Measurements from ENCODE around the gene DMBT1. TPM values are rescaled to one million over a fixed set of nuclear protein-coding genes. Genes with fewer than 3 reads are reported as not detected.

DMBT1 gene
- under 0.01 TPM for total RNA-seq

- no peak for DNase-seq (ENCODE audit: low read depth in 2 of 3, low spot score in 2 of 3)
Measured at GRCh38 chr10:122560279-122560804, at the start of gene DMBT1. Gene DMBT1, plus strand, starts transcription at chr10:122560754. Its CDS starts 17 bp downstream, at chr10:122560771.

GRCh38 chr10:122513053-122513452 lies 47.5 kb upstream of the DMBT1 start:
- DNase-seq (ENCODE audit: low read depth in 2 of 3, low spot score in 2 of 3), result no peak

- DNase-seq (ENCODE audit: low read depth in 2 of 3, low spot score in 2 of 3), result no peak
Measured at GRCh38 chr10:122514045-122514840, 46.3 kb upstream of the DMBT1 start.

- DNase-seq (ENCODE audit: low read depth in 2 of 3, low spot score in 2 of 3), result no peak
Measured at GRCh38 chr10:122515022-122515424, 45.5 kb upstream of the DMBT1 start.

GRCh38 chr10:122515588-122516231 lies 44.8 kb upstream of the DMBT1 start:
- DNase-seq (ENCODE audit: low read depth in 2 of 3, low spot score in 2 of 3), result peak in 1 of 3 donors; percentile 19

GRCh38 chr10:122516734-122517133 lies 43.8 kb upstream of the DMBT1 start:
- no peak for DNase-seq (ENCODE audit: low read depth in 2 of 3, low spot score in 2 of 3)

GRCh38 chr10:122519144-122519543 lies 41.4 kb upstream of the DMBT1 start:
- no peak for DNase-seq (ENCODE audit: low read depth in 2 of 3, low spot score in 2 of 3)

- DNase-seq (ENCODE audit: low read depth in 2 of 3, low spot score in 2 of 3), result no peak
Measured at GRCh38 chr10:122519873-122520272, 40.7 kb upstream of the DMBT1 start.

- DNase-seq (ENCODE audit: low read depth in 2 of 3, low spot score in 2 of 3), result no peak
Measured at GRCh38 chr10:122521011-122521410, 39.5 kb upstream of the DMBT1 start.

- DNase-seq (ENCODE audit: low read depth in 2 of 3, low spot score in 2 of 3), result no peak
Measured at GRCh38 chr10:122524811-122525210, 35.7 kb upstream of the DMBT1 start.

- DNase-seq (ENCODE audit: low read depth in 2 of 3, low spot score in 2 of 3), result peak in 2 of 3 donors; percentile 14 to 42
Measured at GRCh38 chr10:122525788-122526187, 34.8 kb upstream of the DMBT1 start.

- DNase-seq (ENCODE audit: low read depth in 2 of 3, low spot score in 2 of 3), result no peak
Measured at GRCh38 chr10:122526892-122527291, 33.7 kb upstream of the DMBT1 start.

GRCh38 chr10:122530177-122530576 lies 30.4 kb upstream of the DMBT1 start:
- no peak for DNase-seq (ENCODE audit: low read depth in 2 of 3, low spot score in 2 of 3)

GRCh38 chr10:122531261-122531660 lies 29.3 kb upstream of the DMBT1 start:
- DNase-seq (ENCODE audit: low read depth in 2 of 3, low spot score in 2 of 3), result no peak

GRCh38 chr10:122531939-122532338 lies 28.6 kb upstream of the DMBT1 start:
- no peak for DNase-seq (ENCODE audit: low read depth in 2 of 3, low spot score in 2 of 3)

GRCh38 chr10:122532601-122533296 lies 27.8 kb upstream of the DMBT1 start:
- no peak for DNase-seq (ENCODE audit: low read depth in 2 of 3, low spot score in 2 of 3)

GRCh38 chr10:122537545-122537944 lies 23.0 kb upstream of the DMBT1 start:
- no peak for DNase-seq (ENCODE audit: low read depth in 2 of 3, low spot score in 2 of 3)

GRCh38 chr10:122541541-122542002 lies 19.0 kb upstream of the DMBT1 start:
- DNase-seq (ENCODE audit: low read depth in 2 of 3, low spot score in 2 of 3), result peak in 2 of 3 donors; percentile 51 to 86

GRCh38 chr10:122543676-122544445 lies 16.7 kb upstream of the DMBT1 start:
- DNase-seq (ENCODE audit: low read depth in 2 of 3, low spot score in 2 of 3), result no peak

- no peak for DNase-seq (ENCODE audit: low read depth in 2 of 3, low spot score in 2 of 3)
Measured at GRCh38 chr10:122544493-122544892, 16.1 kb upstream of the DMBT1 start.

Data from hematopoietic multipotent progenitor cell (in vitro differentiated cells).